ENCODE results near the gene CHMP6. TPM values are rescaled to one million over a fixed set of nuclear protein-coding genes. Genes with fewer than 3 reads are reported as not detected.

The CHMP6 gene
- polyA plus RNA-seq, 1 experiment = 27.3 TPM

GRCh38 chr17:80992948-80993624, 1.4 kb downstream of the CHMP6 start:
- CTCF ChIA-PET = interaction anchor here (0.6 to 0.7 kb wide), 2 partner anchors 105 to 419 kb away, joined by 3 to 4 read pairs; no protein-coding TSS in a partner anchor

DNA sequence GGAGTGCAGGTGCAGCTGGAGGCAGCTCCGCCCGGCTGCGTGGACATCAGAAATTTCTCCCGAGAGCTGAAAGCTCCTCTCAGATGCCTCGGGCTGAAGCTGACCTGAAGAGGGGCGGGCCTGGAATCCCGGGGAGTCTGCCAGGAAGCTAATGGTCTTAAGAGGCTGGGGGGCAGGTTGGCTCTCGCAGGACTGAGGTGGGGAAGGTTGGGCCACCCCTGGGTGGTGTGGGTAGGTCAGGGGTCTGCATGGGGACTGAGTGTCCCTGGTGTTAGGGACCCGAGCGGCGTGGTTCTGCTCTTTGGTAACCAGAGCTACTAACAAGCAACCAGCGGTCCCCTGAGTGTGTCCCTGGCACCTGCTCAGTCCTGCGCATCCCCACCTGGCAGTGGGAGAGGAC, 3.5 kb downstream of the CHMP6 start:
- DNase-seq (ENCODE audit: low read depth, low spot score) = no peak
- Histone ChIP-seq H3K27me3 (ENCODE audit: control insufficient read depth, insufficient read depth, low read length) (no peaks in the 10 kb centered on the region), H3K27ac (ENCODE audit: low read depth, low read length) (no peak overlapping the region), H3K4me3 (ENCODE audit: low read depth, low read length) (no peak overlapping the region), H3K9me3 (ENCODE audit: control insufficient read depth, insufficient read depth, low read length) (no peaks in the 10 kb centered on the region)
- CTCF ChIA-PET = no interaction called here
- no peak for TF ChIP-seq CTCF (IDR thresholded peaks at IDR 0.05; ENCODE audit: low read depth, low read length)
- POLR2A ChIA-PET = no interaction called here

More at GRCh38 chr17:80992948-80993624, 1.4 kb downstream of the CHMP6 start:
- no peak for DNase-seq (ENCODE audit: low read depth, low spot score)
- H3K4me3 ChIP-seq (ENCODE audit: low read depth, low read length) = peak overlapping the region; percentile 70
- no peaks in the 10 kb centered on the region for H3K27me3 ChIP-seq (ENCODE audit: control insufficient read depth, insufficient read depth, low read length)
- POLR2A ChIA-PET = interaction anchor here (0.7 kb wide), 1 partner anchor 47 kb away, joined by 3 read pairs; no protein-coding TSS in a partner anchor
- no peak for TF ChIP-seq CTCF (IDR thresholded peaks at IDR 0.05; ENCODE audit: low read depth, low read length)
- no peak overlapping the region for H3K27ac ChIP-seq (ENCODE audit: low read depth, low read length)
- no peaks in the 10 kb centered on the region for H3K9me3 ChIP-seq (ENCODE audit: control insufficient read depth, insufficient read depth, low read length)

- Histone ChIP-seq H3K4me3 (ENCODE audit: low read depth, low read length) (no peak overlapping the region), H3K9me3 (ENCODE audit: control insufficient read depth, insufficient read depth, low read length) (no peaks in the 10 kb centered on the region), H3K27ac (ENCODE audit: low read depth, low read length) (no peak overlapping the region), H3K27me3 (ENCODE audit: control insufficient read depth, insufficient read depth, low read length) (no peaks in the 10 kb centered on the region)
- POLR2A ChIA-PET = no interaction called here
- no peak for DNase-seq (ENCODE audit: low read depth, low spot score)
- CTCF ChIA-PET = no interaction called here
- TF ChIP-seq CTCF (IDR thresholded peaks at IDR 0.05; ENCODE audit: low read depth, low read length) = no peak
Measured at GRCh38 chr17:80996422-80997305, 5.0 kb downstream of the CHMP6 start.

DNA sequence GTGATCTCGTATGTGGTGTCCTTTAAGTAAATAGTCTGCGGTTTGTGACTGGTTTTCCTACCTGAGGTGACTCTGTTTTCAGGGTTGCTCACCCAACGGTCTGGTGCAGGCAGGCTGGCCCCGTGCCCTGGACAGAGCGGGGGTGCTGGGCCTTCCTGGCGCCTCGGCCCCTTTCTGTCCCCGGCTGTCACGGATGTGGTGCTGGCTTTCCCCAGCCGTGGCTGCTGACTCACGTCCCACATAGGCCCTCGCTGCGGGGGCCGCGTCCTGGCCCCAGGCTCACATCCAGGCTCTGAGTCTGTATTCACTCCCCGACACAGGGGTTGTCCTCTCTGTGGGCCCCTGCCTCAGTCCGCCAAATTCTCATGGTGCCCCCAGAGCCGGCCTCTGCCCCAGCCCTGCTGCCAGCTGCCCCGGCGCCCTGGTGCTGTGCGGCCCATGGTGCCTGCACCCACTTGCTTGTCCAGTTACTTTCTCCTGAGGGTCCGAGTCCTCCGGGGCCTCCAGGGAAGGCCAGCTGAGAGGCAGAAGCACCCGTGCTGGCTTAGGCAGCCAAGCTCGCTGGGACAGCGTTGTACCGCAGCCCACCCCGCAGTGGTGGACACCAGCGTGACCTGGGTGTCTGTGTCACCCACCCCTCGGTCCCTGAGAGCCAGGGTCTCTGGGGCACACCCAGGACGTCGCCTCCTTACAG, 5.9 kb downstream of the CHMP6 start:
- H3K27ac ChIP-seq (ENCODE audit: low read depth, low read length) = no peak overlapping the region
- H3K4me3 ChIP-seq (ENCODE audit: low read depth, low read length) = no peak overlapping the region
- ChIA-PET CTCF (no interaction called here), POLR2A (no interaction called here)
- H3K27me3 ChIP-seq (ENCODE audit: control insufficient read depth, insufficient read depth, low read length) = no peaks in the 10 kb centered on the region
- no peak for TF ChIP-seq CTCF (IDR thresholded peaks at IDR 0.05; ENCODE audit: low read depth, low read length)
- no peak for DNase-seq (ENCODE audit: low read depth, low spot score)
- no peaks in the 10 kb centered on the region for H3K9me3 ChIP-seq (ENCODE audit: control insufficient read depth, insufficient read depth, low read length)
